ENCODE data around the gene TRUB2. TPM values are rescaled to one million over a fixed set of nuclear protein-coding genes. Genes with fewer than 3 reads are reported as not detected.

TRUB2 gene
- total RNA-seq, 3 donors from 2014 or later = 11.8 to 19.8 (median 18.0) TPM

- no peak for DNase-seq (ENCODE audit: low spot score in 2 of 2)
- H3K27me3 ChIP-seq = no peaks in the 10 kb centered on the region
- H3K4me3 ChIP-seq = peak overlapping the region; percentile 78 to 95 (median 94)
- H3K36me3 ChIP-seq = no peaks in the 10 kb centered on the region
- intact Hi-C loops (cut with DNase I; ENCODE audit: low total_unique reads) = no loop called here
- TF ChIP-seq POLR2AphosphoS5 (IDR thresholded peaks at IDR 0.05) = no peak
- TF ChIP-seq CTCF (IDR thresholded peaks at IDR 0.05) = no peak
- H3K9me3 ChIP-seq = no peaks in the 10 kb centered on the region
- peak overlapping the region; percentile 82 to 87 for H3K27ac ChIP-seq
- peaks cover 3 to 20% of the 10 kb centered on the region in 2 donors for H3K4me1 ChIP-seq
Measured at GRCh38 chr9:128323212-128323730, 1.0 kb upstream of the TRUB2 start.

- Histone ChIP-seq H3K9me3 (no peaks in the 10 kb centered on the region), H3K27ac (peak overlapping the region; percentile 82 to 87), H3K27me3 (no peaks in the 10 kb centered on the region), H3K36me3 (no peaks in the 10 kb centered on the region), H3K4me1 (peaks cover 3 to 20% of the 10 kb centered on the region in 2 donors), H3K4me3 (peak overlapping the region; percentile 78 to 95 (median 94))
- DNase-seq (ENCODE audit: low spot score in 2 of 2) = no peak
- intact Hi-C loops (cut with DNase I; ENCODE audit: low total_unique reads) = no loop called here
- TF ChIP-seq CTCF (IDR thresholded peaks at IDR 0.05) (no peak), POLR2AphosphoS5 (IDR thresholded peaks at IDR 0.05) (no peak), POLR2A (IDR thresholded peaks at IDR 0.05) (no peak)
Measured at GRCh38 chr9:128321879-128322403, 306 bp downstream of the TRUB2 start.

- Histone ChIP-seq H3K4me3 (peak overlapping the region in 2 of 3 donors; percentile 78 to 95), H3K4me1 (peaks cover 3 to 20% of the 10 kb centered on the region in 2 donors), H3K9me3 (no peaks in the 10 kb centered on the region), H3K36me3 (no peaks in the 10 kb centered on the region), H3K27me3 (no peaks in the 10 kb centered on the region), H3K27ac (no peak overlapping the region)
- intact Hi-C loops (cut with DNase I; ENCODE audit: low total_unique reads) = no loop called here
- DNase-seq (ENCODE audit: low spot score in 2 of 2) = no peak
- TF ChIP-seq CTCF (IDR thresholded peaks at IDR 0.05) (no peak), POLR2A (IDR thresholded peaks at IDR 0.05) (no peak), POLR2AphosphoS5 (IDR thresholded peaks at IDR 0.05) (no peak)
Measured at GRCh38 chr9:128321343-128321742, 904 bp downstream of the TRUB2 start.

- no peaks in the 10 kb centered on the region for H3K27me3 ChIP-seq
- no peak overlapping the region for H3K27ac ChIP-seq
- H3K4me1 ChIP-seq = peaks cover 3 to 4% of the 10 kb centered on the region in 2 donors
- TF ChIP-seq CTCF (IDR thresholded peaks at IDR 0.05) = no peak
- no peak for DNase-seq (ENCODE audit: low spot score in 2 of 2)
- intact Hi-C loops (cut with DNase I; ENCODE audit: low total_unique reads) = no loop called here
- H3K4me3 ChIP-seq = no peak overlapping the region
- no peaks in the 10 kb centered on the region for H3K9me3 ChIP-seq
- H3K36me3 ChIP-seq = peaks cover 6% of the 10 kb centered on the region
Measured at GRCh38 chr9:128317629-128318028, 4.6 kb downstream of the TRUB2 start.

GRCh38 chr9:128316421-128316820, 5.8 kb downstream of the TRUB2 start:
- H3K4me1 ChIP-seq = peaks cover 3% of the 10 kb centered on the region in 2 donors
- no peak for DNase-seq (ENCODE audit: low spot score in 2 of 2)
- intact Hi-C loops (cut with DNase I; ENCODE audit: low total_unique reads) = no loop called here
- H3K36me3 ChIP-seq = peaks cover 6% of the 10 kb centered on the region
- TF ChIP-seq CTCF (IDR thresholded peaks at IDR 0.05) = no peak
- TF ChIP-seq POLR2AphosphoS5 (IDR thresholded peaks at IDR 0.05) = no peak
- TF ChIP-seq POLR2A (IDR thresholded peaks at IDR 0.05) = no peak
- H3K4me3 ChIP-seq = no peak overlapping the region
- no peaks in the 10 kb centered on the region for H3K27me3 ChIP-seq
- H3K27ac ChIP-seq = no peak overlapping the region
- H3K9me3 ChIP-seq = no peaks in the 10 kb centered on the region
